HG03565 (cell line): ENCODE measurements around the gene LRP11.
"Not testable (repeated sequence)": the region's sequence is repeated elsewhere in the genome, so short reads cannot be mapped to it uniquely, and the experiment has no call there.

Experiments
- ATAC-seq: cut with Tn5 transposase; IDR thresholded peaks from one replicate; pipeline ENCODE4 v1.9.1; 2021; ENCODE audit warnings: mild to moderate bottlenecking, moderate library complexity; ENCODE audit not compliant: unreplicated experiment

LRP11 gene

GRCh38 chr6:149852881-149853280 is 11.3 kb downstream of the LRP11 start:
- no peak for ATAC-seq

GRCh38 chr6:149852180-149852579 is 12.0 kb downstream of the LRP11 start:
- ATAC-seq, result peak; percentile 53

- no peak for ATAC-seq
These were observed 12.6 kb downstream of the LRP11 start for GRCh38 chr6:149851461-149852110.

GRCh38 chr6:149848343-149848742 is 15.8 kb downstream of the LRP11 start:
- not testable (repeated sequence) for ATAC-seq

- ATAC-seq, result no peak
These were observed 16.3 kb downstream of the LRP11 start for GRCh38 chr6:149847939-149848267.

GRCh38 chr6:149846321-149846720 is 17.8 kb downstream of the LRP11 start:
- no peak for ATAC-seq

GRCh38 chr6:149845549-149845948 is 18.6 kb downstream of the LRP11 start:
- ATAC-seq, result no peak

GRCh38 chr6:149844480-149844879 is 19.7 kb downstream of the LRP11 start:
- ATAC-seq, result no peak

GRCh38 chr6:149844036-149844435 is 20.1 kb downstream of the LRP11 start:
- not testable (repeated sequence) for ATAC-seq

GRCh38 chr6:149843051-149843633 is 21.0 kb downstream of the LRP11 start:
- ATAC-seq, result no peak

- no peak for ATAC-seq
These were observed 21.8 kb downstream of the LRP11 start for GRCh38 chr6:149842331-149842730.

- ATAC-seq, result no peak
These were observed 23.6 kb downstream of the LRP11 start for GRCh38 chr6:149840345-149841075.

- no peak for ATAC-seq
These were observed 29.4 kb downstream of the LRP11 start for GRCh38 chr6:149834513-149835481.

GRCh38 chr6:149833651-149834050 is 30.5 kb downstream of the LRP11 start:
- ATAC-seq, result no peak

- no peak for ATAC-seq
These were observed 32.8 kb downstream of the LRP11 start for GRCh38 chr6:149831308-149831820.

GRCh38 chr6:149830731-149831307 is 33.3 kb downstream of the LRP11 start:
- no peak for ATAC-seq

GRCh38 chr6:149825292-149825691 is 38.9 kb downstream of the LRP11 start:
- ATAC-seq, result no peak

- ATAC-seq, result no peak
These were observed 41.1 kb downstream of the LRP11 start for GRCh38 chr6:149823013-149823412.

GRCh38 chr6:149821492-149821891 is 42.7 kb downstream of the LRP11 start:
- ATAC-seq, result no peak

GRCh38 chr6:149820506-149820905 is 43.7 kb downstream of the LRP11 start:
- ATAC-seq, result no peak

- no peak for ATAC-seq
These were observed 48.4 kb downstream of the LRP11 start for GRCh38 chr6:149815788-149816187.
